Measurements from ENCODE around the gene CCDC15.

Gene CCDC15, protein sequence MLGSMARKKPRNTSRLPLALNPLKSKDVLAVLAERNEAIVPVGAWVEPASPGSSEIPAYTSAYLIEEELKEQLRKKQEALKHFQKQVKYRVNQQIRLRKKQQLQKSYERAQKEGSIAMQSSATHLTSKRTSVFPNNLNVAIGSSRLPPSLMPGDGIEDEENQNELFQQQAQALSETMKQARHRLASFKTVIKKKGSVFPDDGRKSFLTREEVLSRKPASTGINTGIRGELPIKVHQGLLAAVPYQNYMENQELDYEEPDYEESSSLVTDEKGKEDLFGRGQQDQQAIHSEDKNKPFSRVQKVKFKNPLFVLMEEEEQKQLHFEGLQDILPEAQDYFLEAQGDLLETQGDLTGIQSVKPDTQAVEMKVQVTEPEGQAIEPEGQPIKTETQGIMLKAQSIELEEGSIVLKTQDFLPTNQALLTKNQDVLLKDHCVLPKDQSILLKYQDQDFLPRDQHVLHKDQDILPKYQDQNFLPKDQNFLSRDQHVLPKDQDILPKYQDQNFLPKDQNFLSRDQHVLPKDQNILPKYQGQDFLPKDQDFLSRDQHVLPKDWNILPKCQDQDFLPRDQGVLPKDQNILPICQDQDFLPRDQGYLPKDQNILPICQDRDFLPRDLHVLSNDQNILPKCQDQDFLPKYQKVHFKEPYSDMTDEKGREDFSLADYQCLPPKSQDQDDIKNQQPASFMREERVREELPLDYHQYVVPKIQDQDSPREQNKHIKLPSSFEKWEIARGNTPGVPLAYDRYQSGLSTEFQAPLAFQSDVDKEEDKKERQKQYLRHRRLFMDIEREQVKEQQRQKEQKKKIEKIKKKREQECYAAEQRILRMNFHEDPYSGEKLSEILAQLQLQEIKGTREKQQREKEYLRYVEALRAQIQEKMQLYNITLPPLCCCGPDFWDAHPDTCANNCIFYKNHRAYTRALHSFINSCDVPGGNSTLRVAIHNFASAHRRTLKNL

DNA sequence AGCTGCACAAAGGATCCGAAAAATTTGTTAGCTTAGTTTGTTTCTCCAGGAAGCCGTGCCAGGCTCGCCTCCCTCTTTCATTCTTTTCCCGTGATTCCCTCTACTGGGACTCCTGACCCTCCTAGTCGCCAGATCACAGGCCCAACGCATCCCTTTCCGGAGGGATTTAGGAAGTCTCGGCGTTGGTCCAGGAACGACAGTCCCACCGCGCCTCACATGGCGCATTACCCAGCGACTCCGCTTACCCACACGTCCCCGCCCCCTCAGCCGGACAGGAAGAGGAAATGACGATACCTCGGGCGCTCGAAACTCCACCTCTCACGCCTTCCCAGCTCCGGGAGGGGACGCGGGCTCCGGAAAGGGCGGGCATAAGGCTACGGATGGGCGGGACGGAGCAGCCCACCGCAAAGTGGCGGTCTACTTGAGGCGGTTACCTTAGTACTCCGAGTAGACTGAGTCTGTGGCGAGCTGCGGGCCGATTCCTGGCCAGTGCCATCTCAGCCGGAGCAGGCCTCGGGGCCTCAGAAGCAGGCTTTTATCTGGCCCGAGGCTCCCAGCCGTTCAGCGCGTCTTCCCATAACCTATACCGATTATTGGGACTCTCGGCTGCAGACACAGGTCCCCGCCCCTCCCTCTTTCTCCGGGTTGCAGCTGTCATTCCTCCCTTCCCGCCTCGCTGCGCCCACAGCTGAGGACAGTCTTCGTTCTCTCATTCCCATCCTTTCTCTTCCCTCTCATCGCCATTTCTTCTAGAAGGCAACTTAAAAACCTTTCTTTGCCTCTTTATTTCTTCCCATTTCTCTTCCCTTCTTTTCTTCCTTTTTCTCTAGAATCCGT is at the start of gene CCDC15:
CCDC15 (plus strand) TSS at position 450 of the 837 bp plus-strand sequence. CDS start 531 bp downstream, outside the sequence.
- DNase-seq (ENCODE audit: low spot score) (peak; percentile 87), FAIRE-seq (peak; percentile 81)

DNA sequence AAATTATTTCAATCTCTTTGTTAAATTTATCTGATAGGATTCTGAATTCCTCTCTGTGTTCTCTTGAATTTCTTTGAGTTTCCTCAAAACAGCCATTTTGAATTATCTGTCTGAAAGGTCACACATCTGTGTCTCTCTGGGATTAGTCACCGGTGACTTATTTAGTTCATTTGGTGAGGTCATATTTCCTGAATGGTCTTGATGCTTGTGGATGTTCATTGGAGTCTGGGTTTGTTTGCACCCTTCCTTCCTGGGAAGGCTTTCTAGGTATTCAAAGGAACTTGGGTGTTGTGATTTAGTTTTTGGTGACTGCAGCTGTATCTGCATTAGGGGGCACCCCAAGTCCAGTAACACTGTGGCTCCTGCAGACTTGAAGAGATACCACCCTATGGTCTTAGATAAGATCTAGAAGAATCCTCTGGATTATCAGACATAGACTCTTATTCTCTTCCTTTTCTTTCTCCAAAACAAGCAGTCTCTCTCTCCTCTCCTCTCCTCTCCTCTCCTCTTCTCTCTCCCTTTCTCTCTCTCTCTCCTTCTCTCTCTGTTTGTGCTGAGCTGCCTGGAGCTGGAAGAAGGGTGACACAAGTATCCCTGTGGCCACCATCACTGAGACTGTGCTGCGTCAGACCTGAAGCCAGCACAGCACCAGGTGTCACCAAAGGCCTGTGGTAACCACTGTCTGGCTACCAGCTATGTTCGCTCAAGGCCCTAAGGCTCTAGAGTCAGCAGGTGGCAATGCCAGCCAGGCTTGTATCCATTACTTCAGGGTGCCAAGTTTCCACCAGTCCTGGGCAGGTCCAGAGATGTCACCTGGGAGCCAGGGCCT is 38.2 kb upstream of the CCDC15 start:
- FAIRE-seq (no peak), DNase-seq (ENCODE audit: low spot score) (no peak)

DNA sequence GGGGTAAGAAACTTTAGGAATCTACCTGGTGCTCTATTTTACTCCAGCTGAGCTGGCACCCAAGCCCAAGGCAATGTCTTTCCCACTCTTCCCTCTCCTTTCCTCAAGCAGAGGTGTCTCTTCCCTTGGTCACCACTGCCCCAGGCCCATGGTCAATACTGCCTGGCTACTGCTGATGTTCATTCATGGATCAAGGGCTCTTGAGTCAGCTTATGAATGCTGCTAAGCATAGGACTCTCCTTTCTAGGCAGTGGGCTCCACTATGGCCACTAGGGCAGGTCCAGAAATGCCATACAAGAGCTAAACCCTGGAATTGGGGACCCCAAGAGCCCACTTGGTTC is 37.7 kb upstream of the CCDC15 start:
- DNase-seq (ENCODE audit: low spot score) = no peak
- FAIRE-seq = no peak

DNA sequence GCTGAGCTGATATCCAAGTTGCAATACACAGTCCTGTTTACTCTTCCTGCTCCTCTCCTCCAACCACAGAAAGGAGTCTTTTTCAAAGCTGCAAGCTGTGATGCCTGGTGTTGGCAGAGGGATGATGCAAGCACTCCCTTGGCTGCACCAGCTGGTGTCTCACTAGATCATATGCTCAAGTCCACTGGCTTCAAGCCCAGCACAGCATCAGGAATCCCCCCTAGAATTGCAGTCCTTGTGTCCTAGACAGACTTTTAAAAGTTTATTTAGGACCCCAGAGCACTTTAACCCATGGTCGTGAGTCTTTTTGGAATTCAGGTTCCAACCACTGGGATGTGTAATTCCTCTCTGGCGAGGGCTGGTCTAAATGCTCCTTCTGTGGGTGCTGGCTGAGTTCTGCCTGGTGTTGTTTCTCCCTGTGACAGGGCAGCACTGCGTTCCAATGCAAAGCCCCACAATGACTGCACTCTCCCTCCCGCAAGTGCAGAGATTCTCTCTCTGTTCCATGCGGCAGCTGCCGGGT is 36.8 kb upstream of the CCDC15 start:
- DNase-seq (ENCODE audit: low spot score) (no peak), FAIRE-seq (no peak)

DNA sequence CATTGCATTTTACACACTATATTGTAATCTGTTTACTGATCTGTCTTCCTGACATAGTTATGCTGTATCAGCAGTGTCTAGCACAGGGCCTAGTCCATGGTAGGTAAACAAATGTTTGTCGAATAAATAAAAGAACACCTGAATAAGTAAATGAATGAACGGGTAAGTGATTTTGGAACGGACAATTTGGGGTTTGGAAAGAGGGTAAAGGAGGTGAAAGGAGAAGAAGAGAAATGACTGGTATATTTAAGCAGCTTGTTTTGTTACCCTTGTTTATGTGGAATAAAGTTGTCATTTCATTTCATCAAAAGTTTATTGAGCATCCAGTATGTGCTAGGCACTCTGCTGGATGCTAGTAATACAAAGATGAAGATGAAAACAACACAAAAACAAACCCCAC is 35.1 kb upstream of the CCDC15 start, which contains the start of gene HEPN1:
HEPN1 (plus strand) TSS at position 301 of the 400 bp plus-strand sequence.
- FAIRE-seq = no peak
- DNase-seq (ENCODE audit: low spot score) = no peak

DNA sequence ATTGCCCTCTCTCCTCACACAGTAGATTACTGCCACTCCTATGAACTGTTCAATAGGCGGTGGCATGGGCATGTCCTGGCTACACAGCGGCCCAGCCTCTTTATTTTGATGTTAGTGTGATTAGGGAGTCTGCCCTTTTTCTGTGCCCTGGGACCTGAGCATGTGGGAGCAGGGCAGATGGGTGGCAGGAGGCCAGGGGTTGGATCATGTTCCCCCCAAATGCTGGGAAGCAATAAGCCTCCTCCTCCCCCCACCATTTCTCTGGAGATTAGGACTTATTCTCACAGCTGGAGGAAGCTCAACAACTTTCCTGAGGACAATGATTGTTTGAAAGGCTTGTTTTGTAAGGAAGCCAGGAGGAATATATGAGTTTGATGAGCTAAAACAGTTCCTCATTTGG is 34.1 kb upstream of the CCDC15 start:
- DNase-seq (ENCODE audit: low spot score) (no peak), FAIRE-seq (no peak)

DNA sequence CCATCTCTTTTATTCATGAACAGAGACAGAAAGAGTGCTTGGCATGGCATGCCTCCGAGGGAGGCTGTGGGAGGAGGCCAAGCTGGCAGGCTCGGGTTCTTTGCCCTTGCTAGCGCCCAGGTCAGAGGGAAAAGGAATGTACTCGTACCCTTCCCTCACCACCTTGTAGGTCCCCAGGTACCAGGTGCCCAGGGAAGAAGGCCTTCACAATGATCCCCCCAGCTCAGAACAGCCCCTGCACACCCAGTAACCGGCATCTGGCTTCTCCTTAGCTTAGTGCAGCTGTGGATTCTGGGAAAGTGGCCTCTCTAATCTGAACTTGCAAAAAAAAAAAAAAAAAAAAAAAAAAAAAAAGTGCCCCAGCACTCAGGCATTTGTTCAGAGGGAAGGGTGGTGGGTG is 33.6 kb upstream of the CCDC15 start:
- FAIRE-seq = no peak

DNA sequence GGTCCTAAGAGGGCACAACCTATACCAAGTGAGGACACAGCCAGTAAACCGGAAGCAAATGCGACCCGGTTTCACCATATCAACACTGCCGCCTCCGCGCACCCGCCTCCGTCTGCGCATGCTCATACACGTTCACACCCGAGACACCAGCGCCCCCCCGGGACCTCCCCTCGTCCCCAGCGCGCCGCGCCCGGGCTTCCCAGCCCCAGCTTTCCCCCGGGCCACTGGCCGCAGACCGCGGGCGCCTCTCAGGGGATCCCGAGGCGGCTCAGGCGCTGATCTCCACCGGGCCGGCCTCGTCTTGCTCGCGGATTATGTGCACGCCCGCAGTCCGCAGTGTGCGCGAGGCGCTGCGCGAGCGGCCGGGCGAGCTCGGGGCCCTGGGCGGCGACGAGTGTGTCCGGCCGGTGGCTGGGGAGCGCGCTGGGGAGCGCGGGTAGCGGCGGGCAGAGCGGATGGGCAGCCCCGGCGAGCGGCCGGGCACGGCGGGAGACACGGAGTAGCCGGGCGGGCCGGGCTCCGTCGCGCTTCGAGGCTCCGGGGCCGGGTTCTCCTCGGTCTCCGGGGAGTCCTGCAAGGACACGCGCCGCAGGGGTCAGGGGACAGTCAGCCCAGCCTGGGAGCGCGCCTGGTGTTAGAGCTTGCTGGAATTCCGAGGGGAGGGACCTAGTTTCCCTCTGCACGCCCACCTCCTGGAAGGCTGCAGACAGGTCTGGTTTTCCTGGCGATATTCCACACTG is 33.0 kb upstream of the CCDC15 start:
- DNase-seq (ENCODE audit: low spot score) = no peak

More for the DNA sequence above, 33.6 kb upstream of the CCDC15 start:
- no peak for DNase-seq (ENCODE audit: low spot score)

DNA sequence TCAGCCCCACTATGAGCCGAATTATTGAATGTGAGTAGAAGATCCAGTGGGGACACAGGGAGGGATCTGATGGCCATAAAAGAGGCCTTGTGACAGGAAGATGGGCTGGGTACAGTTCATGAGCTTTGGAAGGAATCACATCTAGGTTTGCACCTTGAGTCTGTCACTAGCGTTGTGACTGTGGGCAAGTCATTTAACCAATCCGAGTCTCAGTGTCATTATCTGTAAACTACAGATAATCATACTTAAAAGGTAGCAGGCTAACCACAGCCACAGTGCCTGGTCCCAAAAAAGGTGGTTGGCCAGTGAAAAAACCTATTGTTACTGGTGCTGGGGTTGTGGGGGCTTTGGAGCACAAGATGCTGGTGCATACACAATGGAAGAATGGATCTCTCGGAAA is 31.2 kb upstream of the CCDC15 start:
- DNase-seq (ENCODE audit: low spot score) (no peak), FAIRE-seq (no peak)

More for the DNA sequence above, 33.0 kb upstream of the CCDC15 start:
- FAIRE-seq = no peak

DNA sequence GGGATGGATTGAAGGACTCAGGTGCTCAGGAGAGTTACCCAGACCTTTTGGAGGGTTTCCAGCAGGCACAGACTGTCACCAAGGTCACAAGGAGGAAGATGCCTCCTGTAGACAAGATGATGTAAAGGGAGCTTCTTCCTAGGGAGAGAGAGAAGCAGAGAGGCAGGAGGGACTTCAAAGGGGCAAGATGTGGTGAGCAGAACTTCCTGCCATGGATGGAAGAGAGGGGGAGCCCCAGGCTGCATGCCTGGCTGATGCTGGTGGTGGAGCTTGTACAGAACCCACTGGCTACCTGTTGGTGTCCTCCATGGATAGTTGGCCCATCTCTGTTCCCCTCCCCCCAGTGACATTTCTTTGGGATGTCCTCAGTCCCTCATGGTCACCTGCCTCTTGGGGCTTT is 30.7 kb upstream of the CCDC15 start:
- FAIRE-seq (no peak), DNase-seq (ENCODE audit: low spot score) (no peak)

DNA sequence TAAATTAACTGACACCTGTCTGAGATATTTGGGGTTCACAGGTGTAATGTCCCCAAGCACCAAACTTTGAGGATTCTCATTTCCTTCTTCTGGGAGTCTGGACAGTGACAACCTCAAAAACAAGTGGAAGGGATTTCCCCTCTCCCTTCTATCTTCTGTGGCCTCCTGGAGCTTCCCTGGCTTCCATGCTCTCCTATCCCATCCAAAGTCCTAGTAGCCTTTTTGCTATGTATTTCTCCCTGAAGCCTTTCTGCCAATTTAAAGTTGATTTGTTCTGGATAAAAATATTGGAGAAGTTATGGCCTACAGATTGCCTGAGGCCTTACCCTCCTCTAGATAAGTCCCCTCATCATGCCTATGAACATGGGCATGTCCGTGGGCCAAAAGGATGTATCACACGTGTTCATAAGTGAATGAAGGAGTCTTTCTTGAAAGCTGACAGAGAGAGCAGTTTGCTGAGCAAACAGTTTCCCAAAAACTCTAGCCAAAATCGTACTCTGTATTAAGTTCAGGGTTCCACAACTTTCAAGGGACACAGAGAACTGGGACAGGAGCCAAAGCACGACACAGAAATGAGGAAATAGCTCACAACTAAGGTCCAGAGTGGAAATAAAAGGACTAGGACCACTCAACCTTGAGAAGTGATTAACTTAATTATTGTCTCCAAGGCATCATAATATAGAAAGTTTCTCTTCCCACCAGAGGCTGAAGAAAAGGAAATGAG is 24.9 kb upstream of the CCDC15 start:
- DNase-seq (ENCODE audit: low spot score) = no peak
- FAIRE-seq = no peak

DNA sequence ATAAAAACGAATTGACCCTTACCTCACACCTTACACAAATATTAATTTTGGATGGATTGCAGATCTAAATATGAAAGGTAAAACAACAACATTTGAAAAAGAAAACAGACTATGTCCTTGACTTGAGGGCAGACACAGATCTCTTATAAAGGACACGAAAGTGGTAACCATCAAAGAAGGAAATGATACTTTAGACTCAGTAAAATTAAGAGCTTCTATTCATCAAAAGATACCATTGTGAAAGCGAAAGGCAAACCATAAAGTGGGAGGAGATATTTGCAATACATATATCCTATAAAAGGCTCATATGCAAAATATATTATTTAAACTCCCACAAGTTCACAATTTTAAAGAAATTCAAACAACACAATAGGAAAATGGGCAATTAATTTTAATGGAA is 23.2 kb upstream of the CCDC15 start:
- FAIRE-seq (no peak), DNase-seq (ENCODE audit: low spot score) (no peak)

DNA sequence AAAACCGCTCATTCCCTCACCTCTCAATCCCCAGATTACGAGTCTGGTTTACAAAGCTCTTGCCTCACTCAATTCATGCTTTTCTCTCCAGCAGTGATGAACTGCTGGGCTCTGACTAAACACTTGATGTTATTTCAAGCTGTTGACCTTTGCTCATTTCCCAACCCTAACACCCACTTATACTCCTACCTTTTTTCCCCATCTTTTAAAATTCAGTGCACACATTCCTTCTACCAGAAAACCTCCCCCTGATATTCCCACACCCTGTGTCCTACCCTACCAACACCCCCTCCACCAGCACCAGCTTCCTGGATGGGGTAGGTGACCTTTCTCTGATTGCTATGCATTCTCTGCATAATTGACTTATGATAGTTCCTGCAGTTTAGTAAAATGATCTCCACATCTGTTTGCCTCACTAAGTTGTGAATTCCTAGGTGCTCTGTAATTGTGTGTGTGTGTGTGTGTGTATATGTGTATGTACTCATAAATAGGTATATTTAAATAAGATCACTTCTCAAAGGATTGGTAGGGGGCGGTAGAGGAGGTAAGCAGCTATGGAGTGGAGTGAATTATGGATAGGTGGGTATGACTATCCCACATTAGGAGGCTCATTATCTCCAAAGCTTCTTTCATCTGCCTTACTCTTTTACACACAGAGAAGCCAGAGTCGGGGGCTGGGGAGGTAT is 19.0 kb upstream of the CCDC15 start:
- DNase-seq (ENCODE audit: low spot score) (peak; percentile 4), FAIRE-seq (no peak)

DNA sequence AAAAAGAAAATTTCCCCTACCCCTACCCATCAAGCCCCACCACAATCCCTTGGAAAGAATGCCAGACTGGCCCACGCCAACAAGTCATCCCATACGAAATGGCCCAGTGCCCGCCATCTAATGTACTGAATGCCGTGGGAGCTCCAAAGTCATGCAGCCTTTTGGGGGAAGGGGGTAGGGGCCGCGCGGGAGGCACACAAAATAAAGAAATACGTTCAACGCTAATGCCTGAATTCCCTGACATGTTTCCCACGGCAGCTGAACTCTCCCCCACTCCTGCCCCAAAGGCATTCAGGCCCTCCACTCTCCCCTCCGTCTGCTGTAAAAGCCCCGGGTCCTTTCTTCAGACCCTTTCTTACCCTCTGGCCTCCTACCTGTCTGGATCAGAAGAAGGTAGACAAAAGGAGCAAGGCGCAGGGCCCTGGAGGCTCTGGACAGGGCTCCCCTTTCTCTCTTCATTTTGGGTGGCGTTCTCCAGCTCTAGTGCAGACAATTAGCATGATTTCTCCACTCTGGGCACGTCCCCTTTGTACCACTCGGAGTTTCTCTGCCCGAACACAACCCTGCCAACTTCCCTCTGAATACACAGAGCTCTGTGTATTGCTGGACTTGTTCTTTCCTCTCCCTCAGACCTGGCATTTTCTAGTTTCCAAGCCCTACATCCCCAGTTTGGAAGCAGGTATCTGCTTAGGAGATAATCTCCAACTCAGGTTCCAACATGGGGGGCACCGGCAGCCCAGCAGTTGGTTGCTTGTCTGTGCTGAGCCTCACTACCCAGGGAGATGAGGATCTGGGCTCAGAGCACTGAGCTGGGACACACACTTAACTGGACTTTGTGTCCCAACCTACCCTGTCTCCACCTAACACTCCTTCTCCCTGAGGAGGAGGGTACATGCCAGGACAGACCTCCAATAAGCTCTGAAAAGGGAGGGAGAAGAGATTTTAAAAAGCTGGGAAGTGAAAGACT is 18.2 kb upstream of the CCDC15 start, which contains the start of gene HEPACAM:
HEPACAM (minus strand) TSS at position 500 of the 967 bp plus-strand sequence; CDS start at position 459, 41 bp downstream.
- DNase-seq (ENCODE audit: low spot score) (no peak), FAIRE-seq (no peak)

DNA sequence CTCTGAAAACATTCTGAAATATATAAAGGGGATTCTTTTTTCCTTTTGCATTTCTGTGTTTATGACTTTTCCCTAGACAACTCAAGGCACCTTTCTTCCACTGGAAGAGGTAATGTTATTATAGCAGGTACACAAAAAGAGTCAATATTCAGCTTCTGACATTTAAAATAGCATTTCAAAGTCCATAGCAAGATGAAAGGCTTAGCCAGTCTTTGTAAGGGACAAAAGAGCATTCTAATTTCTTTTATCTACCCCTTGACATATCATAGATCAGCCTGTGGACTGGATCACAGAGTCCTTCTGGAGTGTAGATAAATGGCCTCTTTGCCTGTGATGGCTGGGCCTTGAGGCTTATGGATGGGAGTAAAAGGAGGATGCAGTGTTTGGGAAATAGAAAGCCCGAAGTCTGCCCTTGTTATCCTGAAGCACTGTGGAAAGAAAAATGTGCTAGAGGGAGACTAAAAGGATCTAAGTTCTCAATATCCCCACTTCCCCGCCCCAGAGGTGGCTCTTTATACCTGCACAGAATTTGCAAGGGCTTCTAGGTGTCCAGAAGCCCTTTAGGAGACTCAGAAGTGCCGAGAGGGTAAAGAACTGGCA is 16.6 kb upstream of the CCDC15 start:
- FAIRE-seq = no peak
- no peak for DNase-seq (ENCODE audit: low spot score)

DNA sequence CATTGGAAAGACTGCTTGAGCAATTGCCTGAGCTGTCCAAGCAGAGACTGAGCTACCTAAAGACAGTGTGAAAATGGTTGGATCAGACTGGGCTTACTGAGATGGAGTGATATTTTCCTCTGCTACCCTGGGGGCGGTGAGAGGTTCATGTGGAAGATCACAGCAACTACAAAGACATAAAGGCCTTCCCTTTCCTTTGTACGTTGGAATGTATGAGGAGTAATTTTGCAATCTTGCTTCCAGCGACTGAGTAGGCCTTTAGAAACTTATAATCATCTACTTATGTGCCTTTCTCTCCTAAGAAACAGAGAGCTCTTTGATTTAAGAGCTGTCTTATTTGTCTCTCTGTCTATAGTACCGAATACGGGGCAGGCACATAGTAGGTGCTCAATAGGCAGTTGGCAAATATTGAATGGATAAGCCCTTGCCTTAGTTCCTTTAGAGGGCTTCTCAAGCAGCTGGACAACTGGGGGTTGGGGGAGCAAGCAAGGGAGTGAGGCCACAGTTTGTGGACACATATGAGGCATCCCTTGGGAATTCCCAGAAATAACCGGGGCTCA is 15.7 kb upstream of the CCDC15 start:
- FAIRE-seq = no peak
- no peak for DNase-seq (ENCODE audit: low spot score)

All from RCC 7860 (cell line).